Thoracic aorta (tissue), 2 donors: ENCODE data around the gene IL22RA2. TPM values are rescaled to one million over a fixed set of nuclear protein-coding genes. Genes with fewer than 3 reads are reported as not detected.

Experiments used
- ATAC-seq: fragments of 150-250 bp; one replicate; pipeline ENCODE4 v1.8.0; 2017; ENCODE audit warnings: low read depth; ENCODE audit not compliant: insufficient number of reproducible peaks, low FRiP score
- DNase-seq: peaks from one replicate; pipeline ENCODE4 v3.0.0-alpha.2; 2020; ENCODE audit warnings: low spot score
- H3K27ac ChIP-seq, 2 donors: fragments of 200-600 bp; sonication (generic); 1 replicate in 1 of 2; 2 replicates in 1 of 2; pipeline ENCODE4 v1.5.1; 2016; ENCODE audit warnings: mild to moderate bottlenecking in 2 of 2, moderate library complexity in 2 of 2
- H3K27me3 ChIP-seq: fragments of 200-600 bp; sonication (generic); replicated peaks from 2 replicates; pipeline ENCODE4 v1.6.0; 2016; ENCODE audit warnings: mild to moderate bottlenecking; ENCODE audit not compliant: insufficient read depth
- H3K36me3 ChIP-seq: fragments of 200-600 bp; sonication (generic); one replicate; pipeline ENCODE4 v1.5.1; 2016
- H3K4me1 ChIP-seq, 2 donors: fragments of 200-600 bp; sonication (generic); 1 replicate in 1 of 2; 2 replicates in 1 of 2; pipeline versions ENCODE4 v1.5.1 to v1.6.0; 2016; ENCODE audit warnings: low read depth in 2 of 2, mild to moderate bottlenecking in 1 of 2; ENCODE audit not compliant: control insufficient read depth in 1 of 2
- H3K4me3 ChIP-seq: fragments of 200-600 bp; sonication (generic); 2 replicates; pipeline ENCODE4 v1.5.1; 2016; ENCODE audit warnings: mild to moderate bottlenecking
- H3K9me3 ChIP-seq: fragments of 200-600 bp; sonication (generic); 2 replicates; pipeline ENCODE4 v1.5.1; 2016
- CTCF ChIP-seq: fragments of 200-600 bp; sonication (generic); IDR thresholded peaks from one replicate; pipeline ENCODE4 v1.5.1; 2019; ENCODE audit warnings: antibody characterized with exemption
- total RNA-seq, 2 donors: library from RNA; depleted of rRNA; stranded (reverse); fragments of >200 nt; gene quantifications; one replicate each; pipeline versions ENCODE4 v1.1.0 to v1.2.3, GENCODE V29; 2016

IL22RA2 gene
- total RNA-seq, 2 donors from 2014 or later, result not detected

- TF ChIP-seq CTCF, result no peak
- no peaks in the 10 kb centered on the region for H3K27me3 ChIP-seq
- no peaks in the 10 kb centered on the region for H3K36me3 ChIP-seq
- DNase-seq (no peak), ATAC-seq (no peak)
- no peaks in the 10 kb centered on the region for H3K9me3 ChIP-seq
- no peak overlapping the region for H3K4me3 ChIP-seq
- H3K27ac ChIP-seq, result no peak overlapping the region
- no peaks in the 10 kb centered on the region for H3K4me1 ChIP-seq
These were observed 46.5 kb downstream of the IL22RA2 start for GRCh38 chr6:137126875-137127485.

GRCh38 chr6:137123078-137123477 lies 50.4 kb downstream of the IL22RA2 start:
- TF ChIP-seq CTCF, result no peak
- ATAC-seq, result no peak

GRCh38 chr6:137122612-137123011 lies 50.8 kb downstream of the IL22RA2 start:
- DNase-seq, result no peak
- Histone ChIP-seq H3K27ac (no peak overlapping the region), H3K4me3 (no peak overlapping the region), H3K36me3 (no peaks in the 10 kb centered on the region), H3K4me1 (no peaks in the 10 kb centered on the region), H3K27me3 (no peaks in the 10 kb centered on the region), H3K9me3 (peaks cover 6% of the 10 kb centered on the region)
- no peak for ATAC-seq
- no peak for TF ChIP-seq CTCF

More at GRCh38 chr6:137123078-137123477, 50.4 kb downstream of the IL22RA2 start:
- Histone ChIP-seq H3K4me3 (no peak overlapping the region), H3K9me3 (peaks cover 6% of the 10 kb centered on the region), H3K4me1 (no peaks in the 10 kb centered on the region), H3K27ac (no peak overlapping the region), H3K36me3 (no peaks in the 10 kb centered on the region), H3K27me3 (no peaks in the 10 kb centered on the region)
- DNase-seq, result no peak

GRCh38 chr6:137121401-137121997 lies 51.9 kb downstream of the IL22RA2 start:
- H3K4me3 ChIP-seq, result no peak overlapping the region
- no peaks in the 10 kb centered on the region for H3K4me1 ChIP-seq
- no peaks in the 10 kb centered on the region for H3K36me3 ChIP-seq
- no peak overlapping the region for H3K27ac ChIP-seq
- H3K27me3 ChIP-seq, result no peaks in the 10 kb centered on the region
- DNase-seq, result no peak
- TF ChIP-seq CTCF, result no peak
- peaks cover 6% of the 10 kb centered on the region for H3K9me3 ChIP-seq
- no peak for ATAC-seq

- ATAC-seq (no peak), DNase-seq (no peak)
- H3K27me3 ChIP-seq, result no peaks in the 10 kb centered on the region
- no peaks in the 10 kb centered on the region for H3K4me1 ChIP-seq
- H3K9me3 ChIP-seq, result peaks cover 6% of the 10 kb centered on the region
- no peak for TF ChIP-seq CTCF
- H3K36me3 ChIP-seq, result no peaks in the 10 kb centered on the region
- H3K27ac ChIP-seq, result no peak overlapping the region
- no peak overlapping the region for H3K4me3 ChIP-seq
These were observed 52.7 kb downstream of the IL22RA2 start for GRCh38 chr6:137120748-137121147.
